ENCODE results near the gene COL1A1. TPM values are rescaled to one million over a fixed set of nuclear protein-coding genes. Genes with fewer than 3 reads are reported as not detected.

Gene COL1A1
- total RNA-seq, 1 donor from 2014 or later, result 105 TPM

DNA sequence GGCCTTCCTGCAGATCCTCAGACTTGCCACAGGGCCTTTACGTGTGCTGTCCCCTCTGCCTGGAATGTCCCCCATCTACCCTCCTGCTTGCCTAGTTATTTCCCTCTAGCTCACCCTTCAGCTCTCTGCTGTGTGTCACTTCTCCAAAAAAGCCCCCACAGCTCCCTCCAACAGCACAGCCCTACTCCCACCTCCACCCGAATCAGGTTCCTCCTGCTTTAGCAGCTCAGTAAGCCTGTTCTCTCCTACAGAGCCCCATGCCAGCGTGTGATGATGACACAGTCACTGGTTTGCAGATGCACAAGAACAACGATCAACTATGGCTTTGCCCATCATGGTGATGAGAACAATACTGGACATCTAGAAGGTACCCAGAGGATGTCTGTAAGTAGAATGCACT, 64.4 kb downstream of the COL1A1 start:
- H3K4me3 ChIP-seq (ENCODE audit: low read depth, low read length), result no peak overlapping the region
- TF ChIP-seq, protein P1, sequence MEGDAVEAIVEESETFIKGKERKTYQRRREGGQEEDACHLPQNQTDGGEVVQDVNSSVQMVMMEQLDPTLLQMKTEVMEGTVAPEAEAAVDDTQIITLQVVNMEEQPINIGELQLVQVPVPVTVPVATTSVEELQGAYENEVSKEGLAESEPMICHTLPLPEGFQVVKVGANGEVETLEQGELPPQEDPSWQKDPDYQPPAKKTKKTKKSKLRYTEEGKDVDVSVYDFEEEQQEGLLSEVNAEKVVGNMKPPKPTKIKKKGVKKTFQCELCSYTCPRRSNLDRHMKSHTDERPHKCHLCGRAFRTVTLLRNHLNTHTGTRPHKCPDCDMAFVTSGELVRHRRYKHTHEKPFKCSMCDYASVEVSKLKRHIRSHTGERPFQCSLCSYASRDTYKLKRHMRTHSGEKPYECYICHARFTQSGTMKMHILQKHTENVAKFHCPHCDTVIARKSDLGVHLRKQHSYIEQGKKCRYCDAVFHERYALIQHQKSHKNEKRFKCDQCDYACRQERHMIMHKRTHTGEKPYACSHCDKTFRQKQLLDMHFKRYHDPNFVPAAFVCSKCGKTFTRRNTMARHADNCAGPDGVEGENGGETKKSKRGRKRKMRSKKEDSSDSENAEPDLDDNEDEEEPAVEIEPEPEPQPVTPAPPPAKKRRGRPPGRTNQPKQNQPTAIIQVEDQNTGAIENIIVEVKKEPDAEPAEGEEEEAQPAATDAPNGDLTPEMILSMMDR (conservative IDR thresholded peaks at IDR 0.05; ENCODE audit: low read depth, low read length), result no peak
- no peak for DNase-seq (ENCODE audit: low read depth)

DNA sequence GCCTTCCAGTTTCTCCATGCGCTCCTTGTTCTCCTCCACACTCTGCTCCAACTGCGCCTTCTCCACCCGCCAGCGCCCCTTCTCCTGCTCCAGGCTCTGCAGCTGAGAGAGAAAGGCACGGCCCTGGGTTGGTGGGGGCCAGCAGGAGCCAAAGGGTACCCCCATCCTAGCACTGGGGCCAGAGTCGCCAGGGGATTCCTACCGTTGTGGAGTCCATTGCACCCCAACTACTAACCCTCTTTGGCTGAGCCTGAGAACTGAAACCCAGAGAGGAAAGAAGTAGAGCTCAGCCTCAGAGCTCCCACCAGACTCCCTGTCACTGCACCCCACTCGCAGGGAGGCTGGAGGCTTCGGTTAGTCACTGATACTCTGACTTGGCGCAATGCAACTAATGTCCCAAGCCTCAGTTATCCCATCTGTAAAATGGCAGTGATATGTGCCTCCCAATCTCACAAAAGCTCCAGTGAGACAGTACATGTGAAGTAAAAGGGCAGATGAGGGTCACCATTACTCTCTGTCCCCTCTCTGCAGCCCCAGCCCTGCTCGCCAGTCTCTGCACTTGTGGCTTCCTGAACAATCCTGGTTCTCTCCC, 65.2 kb downstream of the COL1A1 start:
- H3K4me3 ChIP-seq (ENCODE audit: low read depth, low read length), result no peak overlapping the region
- TF ChIP-seq, protein P1 (conservative IDR thresholded peaks at IDR 0.05; ENCODE audit: low read depth, low read length), result no peak
- no peak for DNase-seq (ENCODE audit: low read depth)

DNA sequence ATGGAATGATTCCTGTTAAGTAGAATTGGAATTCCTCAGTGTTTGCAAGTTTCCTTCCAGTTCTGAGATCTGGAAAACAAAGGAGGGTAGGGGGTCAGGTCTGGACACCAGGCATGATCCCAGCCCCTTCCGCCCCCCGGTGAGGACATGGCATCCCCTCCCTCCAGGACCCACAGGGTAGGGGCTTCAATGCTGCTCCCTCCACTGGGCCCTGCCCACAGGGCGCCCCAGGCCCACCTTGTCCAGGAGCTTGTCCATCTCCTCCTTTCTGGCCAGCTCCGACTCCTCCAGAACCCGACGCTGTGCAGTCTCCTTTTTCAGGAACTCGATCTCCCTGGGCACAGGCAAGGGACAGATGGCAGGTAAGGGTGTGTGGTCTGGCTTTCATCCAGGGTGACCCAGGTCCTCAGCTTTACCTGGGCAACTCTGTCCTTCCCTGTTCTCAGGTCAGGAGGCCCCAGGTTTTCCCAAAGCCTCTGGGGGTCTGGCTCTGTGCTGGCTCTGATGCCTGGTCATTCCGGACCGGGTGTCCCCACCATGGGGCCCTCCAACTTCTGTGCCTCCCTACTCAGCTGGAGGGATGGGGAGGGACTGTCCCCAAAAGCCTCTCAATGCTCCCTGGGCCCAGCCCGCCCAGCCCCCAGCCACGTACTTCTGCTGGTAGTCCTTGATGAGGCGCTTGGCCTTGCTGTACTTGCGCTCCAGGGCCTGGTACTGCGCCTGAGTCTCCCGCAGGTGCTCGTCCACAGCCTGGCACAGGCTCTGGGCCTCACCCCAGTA, 65.9 kb downstream of the COL1A1 start:
- TF ChIP-seq, protein P1 (conservative IDR thresholded peaks at IDR 0.05; ENCODE audit: low read depth, low read length), result no peak
- no peak for DNase-seq (ENCODE audit: low read depth)
- H3K4me3 ChIP-seq (ENCODE audit: low read depth, low read length), result no peak overlapping the region

DNA sequence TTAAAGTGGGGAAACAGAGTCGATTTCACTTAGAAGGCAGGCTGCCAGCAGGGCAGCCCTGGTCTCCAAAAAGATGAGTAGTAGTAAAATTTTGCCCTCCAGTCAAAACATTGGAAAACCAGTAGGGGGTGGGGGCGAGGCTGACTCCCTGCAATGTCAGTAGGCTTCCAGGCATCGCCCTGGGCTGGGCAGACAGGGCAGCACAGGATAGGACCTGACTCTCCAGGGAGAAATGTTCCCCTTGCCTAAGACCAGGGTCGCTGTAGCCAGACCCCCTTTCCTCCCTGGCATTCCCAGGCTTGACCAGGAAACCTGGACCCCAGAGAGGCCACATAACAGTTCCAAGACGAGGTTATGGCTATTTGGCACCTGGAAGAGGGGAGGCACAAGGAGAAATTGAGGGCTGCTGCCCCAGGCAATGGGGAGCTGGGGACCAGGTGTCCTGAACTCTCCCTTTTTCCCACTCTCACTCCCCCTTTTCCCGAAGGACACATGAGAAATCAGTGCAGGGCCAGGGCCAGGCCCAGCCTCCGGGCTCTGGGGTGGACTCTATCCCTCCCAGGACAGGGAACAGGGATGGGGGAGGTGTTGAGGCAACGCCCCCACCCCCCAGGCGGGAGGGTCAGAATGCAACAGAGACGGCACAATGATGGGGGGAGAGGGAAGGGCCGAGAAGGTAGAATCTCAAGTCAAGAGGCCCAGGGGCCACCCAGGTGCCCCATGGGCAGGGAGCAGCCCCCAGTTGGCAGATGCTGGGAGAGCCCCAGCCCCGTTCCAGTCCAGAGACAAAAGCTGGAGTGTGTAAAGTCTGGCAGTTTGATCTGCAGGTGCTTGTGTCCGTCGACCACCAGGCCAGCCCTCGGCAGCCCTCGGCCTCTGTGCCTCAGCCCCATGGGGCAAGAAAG, 67.0 kb downstream of the COL1A1 start:
- no peak for DNase-seq (ENCODE audit: low read depth)
- TF ChIP-seq, protein P1 (conservative IDR thresholded peaks at IDR 0.05; ENCODE audit: low read depth, low read length), result no peak
- no peak overlapping the region for H3K4me3 ChIP-seq (ENCODE audit: low read depth, low read length)

DNA sequence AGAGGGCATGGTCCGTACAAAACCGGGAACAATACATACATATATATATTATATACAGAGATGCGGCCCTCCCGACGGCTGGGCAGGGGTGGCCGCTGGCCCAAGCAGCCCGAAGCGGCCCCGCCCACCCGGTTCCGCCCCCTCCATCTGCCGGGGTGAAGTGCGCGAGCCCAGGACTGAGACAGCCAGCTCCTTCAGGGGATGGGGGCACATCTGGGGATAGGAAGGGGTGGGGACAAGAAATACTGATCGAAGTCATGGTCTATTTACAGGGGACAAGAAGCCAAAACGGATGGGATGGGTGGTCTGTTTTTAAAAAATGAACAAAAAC, 67.7 kb downstream of the COL1A1 start:
- TF ChIP-seq, protein P1 (conservative IDR thresholded peaks at IDR 0.05; ENCODE audit: low read depth, low read length), result no peak
- no peak overlapping the region for H3K4me3 ChIP-seq (ENCODE audit: low read depth, low read length)
- no peak for DNase-seq (ENCODE audit: low read depth)

Other genes with a start within 250 kb of the COL1A1 start
- not detected in 2 replicates for gene DLX4, start 232.4 kb downstream of the COL1A1 start, total RNA-seq
- not detected in 2 replicates for gene DLX3, start 206.4 kb downstream of the COL1A1 start, total RNA-seq
- 630 and 668 TPM in 2 replicates for gene ITGA3, start 145.5 kb downstream of the COL1A1 start, total RNA-seq
- 6.1 and 17.5 TPM in 2 replicates for gene PDK2, start 106.3 kb downstream of the COL1A1 start, total RNA-seq
- gene SAMD14, start 71.5 kb downstream of the COL1A1 start, total RNA-seq, result 2.9 and 11.5 TPM in 2 replicates
- 32.9 and 33.8 TPM in 2 replicates for gene PPP1R9B, start 51.0 kb downstream of the COL1A1 start, total RNA-seq
- gene SGCA, start 35.6 kb downstream of the COL1A1 start, total RNA-seq, result 0.69 TPM in 1 of 2 replicates, not detected in the other
- gene TMEM92, start 72.8 kb upstream of the COL1A1 start, total RNA-seq, result 2.7 and 13.2 TPM in 2 replicates
- gene XYLT2, start 144.5 kb upstream of the COL1A1 start, total RNA-seq, result 35.2 and 35.3 TPM in 2 replicates
- 100 and 158 TPM in 2 replicates for gene MRPL27, start 171.6 kb upstream of the COL1A1 start, total RNA-seq
- gene EME1, start 171.6 kb upstream of the COL1A1 start, total RNA-seq, result 13.2 and 13.8 TPM in 2 replicates
- gene LRRC59, start 195.9 kb upstream of the COL1A1 start, total RNA-seq, result 147 and 234 TPM in 2 replicates
- gene ACSF2, start 224.6 kb upstream of the COL1A1 start, total RNA-seq, result 9.8 and 32.6 TPM in 2 replicates

All from epithelial cell of proximal tubule (primary cell).